ENCODE results near the gene ITGA1. TPM values are rescaled to one million over a fixed set of nuclear protein-coding genes. Genes with fewer than 3 reads are reported as not detected.

Gene ITGA1
- polyA plus RNA-seq, 3 donors: 0.33 to 0.89 (median 0.79) TPM

- H3K36me3 ChIP-seq (replicated peaks in 1 of 2; ENCODE audit: control insufficient read depth in 1 of 2, insufficient read depth in 2 of 2, low read length in 2 of 2): no peaks in the 10 kb centered on the region
- no peaks in the 10 kb centered on the region for H3K4me1 ChIP-seq (ENCODE audit: control insufficient read depth in 1 of 2, insufficient read depth in 2 of 2, low read length in 2 of 2)
- Mint-ChIP-seq H3K36me3 (no peaks in the 10 kb centered on the region), H3K4me1 (peaks cover 8% of the 10 kb centered on the region), H3K27me3 (ENCODE audit: low read depth in 3 of 3) (peaks cover 0 to 1% (median 0%) of the 10 kb centered on the region in 3 donors), H3K27ac (no peak overlapping the region), H3K4me3 (no peak overlapping the region), H3K9me3 (no peaks in the 10 kb centered on the region)
- H3K9me3 ChIP-seq (replicated peaks in 1 of 2; ENCODE audit: control insufficient read depth in 1 of 2, insufficient read depth in 1 of 2, low read length in 2 of 2): no peaks in the 10 kb centered on the region
- intact Hi-C loops (cut with micrococcal nuclease): no loop called here
- H3K4me3 ChIP-seq (replicated peaks in 1 of 3; ENCODE audit: low read depth in 2 of 3, low read length in 3 of 3): no peak overlapping the region
- TF ChIP-seq CTCF (IDR thresholded peaks at IDR 0.05): no peak
- no peak overlapping the region for H3K27ac ChIP-seq (ENCODE audit: low read depth in 1 of 2, low read length in 2 of 2)
- H3K9ac ChIP-seq (ENCODE audit: insufficient read depth, low read length, poor library complexity, severe bottlenecking): no peak overlapping the region
- no peak overlapping the region for H2AFZ ChIP-seq (ENCODE audit: insufficient read depth, low read depth, low read length, poor library complexity, severe bottlenecking)
- no peaks in the 10 kb centered on the region for H3K79me2 ChIP-seq (ENCODE audit: insufficient read depth, low read length)
- H4K20me1 ChIP-seq (ENCODE audit: insufficient read depth, low read length): no peaks in the 10 kb centered on the region
- no CpG with 5 or more reads among the region's 1 CpG for WGBS (ENCODE audit: insufficient coverage)
- H3K27me3 ChIP-seq (ENCODE audit: control insufficient read depth in 2 of 2, insufficient read depth in 2 of 2, low read length in 2 of 2): no peaks in the 10 kb centered on the region
- DNase-seq: no peak
- no peak overlapping the region for H3K4me2 ChIP-seq (replicated peaks; ENCODE audit: extremely low read depth, low read length, poor library complexity, severe bottlenecking)
Measured at GRCh38 chr5:53002491-53002890, 214.8 kb downstream of the ITGA1 start.

GRCh38 chr5:53003144-53003543, 215.4 kb downstream of the ITGA1 start:
- intact Hi-C loops (cut with micrococcal nuclease): no loop called here

More at GRCh38 chr5:53003144-53003543, 215.4 kb downstream of the ITGA1 start:
- no peak overlapping the region for H3K4me3 ChIP-seq (replicated peaks in 1 of 3; ENCODE audit: low read depth in 2 of 3, low read length in 3 of 3)
- H2AFZ ChIP-seq (ENCODE audit: insufficient read depth, low read depth, low read length, poor library complexity, severe bottlenecking): no peak overlapping the region
- Mint-ChIP-seq H3K4me3 (no peak overlapping the region), H3K27ac (no peak overlapping the region), H3K4me1 (peaks cover 8% of the 10 kb centered on the region), H3K27me3 (ENCODE audit: low read depth in 3 of 3) (peaks cover 0 to 1% (median 0%) of the 10 kb centered on the region in 3 donors), H3K9me3 (no peaks in the 10 kb centered on the region), H3K36me3 (no peaks in the 10 kb centered on the region)
- no peak for DNase-seq
- no peaks in the 10 kb centered on the region for H3K36me3 ChIP-seq (replicated peaks in 1 of 2; ENCODE audit: control insufficient read depth in 1 of 2, insufficient read depth in 2 of 2, low read length in 2 of 2)
- H3K9ac ChIP-seq (ENCODE audit: insufficient read depth, low read length, poor library complexity, severe bottlenecking): no peak overlapping the region
- no peaks in the 10 kb centered on the region for H3K27me3 ChIP-seq (ENCODE audit: control insufficient read depth in 2 of 2, insufficient read depth in 2 of 2, low read length in 2 of 2)
- no peak for TF ChIP-seq CTCF (IDR thresholded peaks at IDR 0.05)
- no peaks in the 10 kb centered on the region for H3K79me2 ChIP-seq (ENCODE audit: insufficient read depth, low read length)
- H3K27ac ChIP-seq (ENCODE audit: low read depth in 1 of 2, low read length in 2 of 2): no peak overlapping the region
- no peak overlapping the region for H3K4me2 ChIP-seq (replicated peaks; ENCODE audit: extremely low read depth, low read length, poor library complexity, severe bottlenecking)
- no peaks in the 10 kb centered on the region for H3K9me3 ChIP-seq (replicated peaks in 1 of 2; ENCODE audit: control insufficient read depth in 1 of 2, insufficient read depth in 1 of 2, low read length in 2 of 2)
- no CpG with 5 or more reads among the region's 1 CpG for WGBS (ENCODE audit: insufficient coverage)
- no peaks in the 10 kb centered on the region for H3K4me1 ChIP-seq (ENCODE audit: control insufficient read depth in 1 of 2, insufficient read depth in 2 of 2, low read length in 2 of 2)
- H4K20me1 ChIP-seq (ENCODE audit: insufficient read depth, low read length): no peaks in the 10 kb centered on the region

Measured in CD14-positive monocyte (primary cell).